WI38 (cell line): ENCODE data around the gene WDR81.

ENCODE experiments used
- H3K4me3 ChIP-seq: 2 replicates; pipeline ENCODE4 v1.5.1; 2011; ENCODE audit warnings: low read depth, mild to moderate bottlenecking, control low read depth, low read length
- TF ChIP-seq, protein P1 (sequence below): IDR thresholded peaks from 2 replicates; pipeline ENCODE4 v1.5.1; 2012; ENCODE audit warnings: low read depth, mild to moderate bottlenecking, control low read depth, low read length

The WDR81 gene

DNA sequence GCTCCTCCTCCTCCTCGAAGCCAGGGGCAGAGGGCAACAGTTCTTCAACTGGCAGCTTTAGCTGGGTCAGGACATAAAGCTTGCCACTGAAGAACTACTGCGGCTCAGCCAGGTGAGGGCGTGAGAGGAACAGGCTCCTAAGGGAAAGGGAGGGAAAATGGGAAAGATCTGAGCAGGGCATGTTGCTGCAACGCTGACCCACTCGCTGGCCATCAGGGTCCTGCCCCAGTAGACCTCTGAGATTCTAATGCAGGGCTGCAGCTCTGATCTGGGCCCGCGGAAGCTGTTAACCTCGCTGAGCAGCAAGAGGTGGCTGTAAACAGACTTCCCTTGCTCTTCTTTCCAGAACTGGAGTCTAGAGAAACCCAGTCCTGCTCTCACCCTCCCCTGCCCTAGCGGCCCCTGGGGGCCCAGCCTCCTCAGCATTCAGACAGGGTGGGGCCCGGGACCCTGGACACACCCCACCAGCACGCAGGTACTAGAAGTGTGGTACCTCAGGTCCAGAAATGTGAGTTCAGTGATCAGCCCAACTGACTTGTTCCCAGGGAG lies 10.6 kb upstream of the WDR81 start:
- H3K4me3 ChIP-seq, result peak overlapping the region; percentile 88
- TF ChIP-seq, protein P1, sequence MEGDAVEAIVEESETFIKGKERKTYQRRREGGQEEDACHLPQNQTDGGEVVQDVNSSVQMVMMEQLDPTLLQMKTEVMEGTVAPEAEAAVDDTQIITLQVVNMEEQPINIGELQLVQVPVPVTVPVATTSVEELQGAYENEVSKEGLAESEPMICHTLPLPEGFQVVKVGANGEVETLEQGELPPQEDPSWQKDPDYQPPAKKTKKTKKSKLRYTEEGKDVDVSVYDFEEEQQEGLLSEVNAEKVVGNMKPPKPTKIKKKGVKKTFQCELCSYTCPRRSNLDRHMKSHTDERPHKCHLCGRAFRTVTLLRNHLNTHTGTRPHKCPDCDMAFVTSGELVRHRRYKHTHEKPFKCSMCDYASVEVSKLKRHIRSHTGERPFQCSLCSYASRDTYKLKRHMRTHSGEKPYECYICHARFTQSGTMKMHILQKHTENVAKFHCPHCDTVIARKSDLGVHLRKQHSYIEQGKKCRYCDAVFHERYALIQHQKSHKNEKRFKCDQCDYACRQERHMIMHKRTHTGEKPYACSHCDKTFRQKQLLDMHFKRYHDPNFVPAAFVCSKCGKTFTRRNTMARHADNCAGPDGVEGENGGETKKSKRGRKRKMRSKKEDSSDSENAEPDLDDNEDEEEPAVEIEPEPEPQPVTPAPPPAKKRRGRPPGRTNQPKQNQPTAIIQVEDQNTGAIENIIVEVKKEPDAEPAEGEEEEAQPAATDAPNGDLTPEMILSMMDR, result peak; percentile 27

- peak overlapping the region; percentile 88 for H3K4me3 ChIP-seq
- TF ChIP-seq, protein P1, result no peak
Measured at GRCh38 chr17:1714427-1714979, 10.0 kb upstream of the WDR81 start.

DNA sequence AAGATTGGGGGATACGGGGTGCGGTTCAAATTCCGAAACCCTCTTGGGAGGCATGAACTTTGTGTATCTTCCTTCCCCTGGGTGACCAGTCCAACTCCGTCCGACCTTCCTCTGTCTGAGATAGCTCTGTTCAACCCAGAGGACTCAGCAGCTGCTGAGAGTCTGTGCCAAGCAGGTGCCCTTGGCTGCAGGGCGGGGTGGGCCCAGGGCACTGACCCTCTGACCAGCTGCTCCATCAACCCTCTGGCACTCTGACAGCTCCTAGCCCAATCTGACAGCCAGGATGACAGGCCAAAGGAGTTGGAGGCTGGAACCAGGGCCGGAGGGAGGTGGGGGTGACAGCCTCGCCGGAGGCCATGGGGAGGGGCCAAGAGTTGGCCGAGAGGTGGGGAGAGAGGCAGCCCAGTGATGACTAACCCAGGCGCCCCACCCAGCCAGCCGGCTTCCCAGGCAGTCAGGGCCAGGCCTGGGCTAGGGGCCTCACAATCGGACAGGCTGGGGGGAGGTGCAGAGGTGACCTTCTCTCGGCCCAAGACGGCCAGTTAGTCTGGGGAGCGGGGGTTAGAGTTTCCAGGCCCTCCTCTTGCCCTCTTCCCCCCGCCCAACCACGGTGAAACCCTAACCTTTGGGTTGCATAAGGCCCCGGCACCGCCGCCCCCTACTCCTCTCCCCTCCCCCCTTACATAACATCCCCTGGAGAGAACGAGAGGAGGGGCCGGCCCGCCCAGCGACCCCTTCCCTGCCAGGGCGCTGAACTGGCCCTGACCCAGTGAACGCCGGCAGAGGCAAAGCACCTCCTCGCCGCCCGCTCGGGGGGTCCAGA lies 9.3 kb upstream of the WDR81 start:
- TF ChIP-seq, protein P1, result no peak

DNA sequence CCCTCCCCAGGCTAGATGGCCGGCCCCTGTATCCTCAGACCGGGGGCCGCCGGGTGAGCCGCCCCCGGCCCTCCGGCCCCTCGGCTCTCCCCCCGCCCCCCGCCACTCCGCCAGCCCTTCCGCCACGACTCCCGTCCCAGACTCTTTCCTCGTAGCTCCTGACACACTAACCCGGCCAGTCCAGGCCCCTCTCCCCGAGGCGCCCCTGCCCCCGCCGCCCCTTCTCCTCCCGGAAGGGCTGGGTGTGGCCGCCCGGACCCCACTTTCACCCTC lies 8.8 kb upstream of the WDR81 start:
- peak overlapping the region; percentile 88 for H3K4me3 ChIP-seq
- TF ChIP-seq, protein P1, result no peak

More for the DNA sequence above, 9.3 kb upstream of the WDR81 start:
- H3K4me3 ChIP-seq, result peak overlapping the region; percentile 88

- H3K4me3 ChIP-seq, result peak overlapping the region; percentile 88
- TF ChIP-seq, protein P1, result no peak
Measured at GRCh38 chr17:1716076-1716911, 8.2 kb upstream of the WDR81 start.

GRCh38 chr17:1716912-1717695 lies 7.4 kb upstream of the WDR81 start:
- TF ChIP-seq, protein P1, result no peak
- H3K4me3 ChIP-seq, result peak overlapping the region; percentile 78
